KG1 (cell line): Measurements from ENCODE around the gene THSD4.
"Not testable (repeated sequence)": the region's sequence is repeated elsewhere in the genome, so short reads cannot be mapped to it uniquely, and the experiment has no call there.

ENCODE experiments used
- DNase-seq: peaks from one replicate; lab custom pipeline; 2025; lab: John Stamatoyannopoulos, UW

The THSD4 gene

GRCh38 chr15:71149646-71150557 lies 34.6 kb downstream of the THSD4 start:
- no peak for DNase-seq

GRCh38 chr15:71151081-71151480 lies 35.8 kb downstream of the THSD4 start:
- DNase-seq = no peak

DNA sequence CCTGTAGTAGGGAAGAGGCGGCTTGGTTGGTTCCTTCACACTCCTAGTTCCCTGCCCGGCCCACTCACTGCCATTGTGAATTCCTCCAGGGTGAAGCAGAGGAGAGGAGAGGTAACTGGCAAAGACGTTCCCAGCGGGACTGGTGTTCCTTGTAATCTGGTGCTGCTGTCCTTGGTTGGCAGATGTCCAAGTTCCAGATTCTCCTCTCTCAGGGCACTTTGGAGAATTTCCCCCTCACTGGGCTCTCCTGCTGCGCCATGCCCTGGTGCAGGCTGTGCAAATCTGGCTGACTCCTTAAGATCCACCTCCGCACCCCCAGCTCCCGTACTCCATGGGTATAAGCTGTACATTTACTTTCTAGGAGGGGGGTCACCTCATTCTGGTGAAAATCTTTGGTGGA lies 37.3 kb downstream of the THSD4 start:
- no peak for DNase-seq

- no peak for DNase-seq
These were observed 38.7 kb downstream of the THSD4 start for GRCh38 chr15:71153823-71154524.

GRCh38 chr15:71154607-71155200 lies 39.4 kb downstream of the THSD4 start:
- no peak for DNase-seq

GRCh38 chr15:71155534-71155933 lies 40.3 kb downstream of the THSD4 start:
- no peak for DNase-seq

- no peak for DNase-seq
These were observed 45.7 kb downstream of the THSD4 start for GRCh38 chr15:71160976-71161375.

DNA sequence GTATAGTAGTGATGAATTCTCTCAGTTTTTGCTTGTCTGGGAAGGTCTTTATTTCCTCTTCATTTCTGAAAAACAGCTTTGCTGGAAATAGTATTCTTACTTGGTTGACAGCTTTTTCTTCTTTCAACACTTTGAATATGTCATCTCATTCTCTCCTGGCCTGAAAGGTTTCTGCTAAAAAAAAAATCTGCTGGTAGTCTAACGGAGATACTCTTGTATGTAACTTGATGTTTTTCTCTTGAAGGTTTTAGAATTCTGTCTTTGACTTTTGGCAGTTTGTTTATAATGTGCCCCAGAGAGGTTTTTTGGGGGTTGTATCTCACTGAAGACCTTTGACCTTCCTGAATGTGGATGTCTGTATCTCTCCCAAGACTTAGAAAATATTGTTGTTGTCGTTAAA lies 47.0 kb downstream of the THSD4 start:
- DNase-seq = no peak

- DNase-seq = not testable (repeated sequence)
These were observed 49.3 kb downstream of the THSD4 start for GRCh38 chr15:71164606-71165005.

DNA sequence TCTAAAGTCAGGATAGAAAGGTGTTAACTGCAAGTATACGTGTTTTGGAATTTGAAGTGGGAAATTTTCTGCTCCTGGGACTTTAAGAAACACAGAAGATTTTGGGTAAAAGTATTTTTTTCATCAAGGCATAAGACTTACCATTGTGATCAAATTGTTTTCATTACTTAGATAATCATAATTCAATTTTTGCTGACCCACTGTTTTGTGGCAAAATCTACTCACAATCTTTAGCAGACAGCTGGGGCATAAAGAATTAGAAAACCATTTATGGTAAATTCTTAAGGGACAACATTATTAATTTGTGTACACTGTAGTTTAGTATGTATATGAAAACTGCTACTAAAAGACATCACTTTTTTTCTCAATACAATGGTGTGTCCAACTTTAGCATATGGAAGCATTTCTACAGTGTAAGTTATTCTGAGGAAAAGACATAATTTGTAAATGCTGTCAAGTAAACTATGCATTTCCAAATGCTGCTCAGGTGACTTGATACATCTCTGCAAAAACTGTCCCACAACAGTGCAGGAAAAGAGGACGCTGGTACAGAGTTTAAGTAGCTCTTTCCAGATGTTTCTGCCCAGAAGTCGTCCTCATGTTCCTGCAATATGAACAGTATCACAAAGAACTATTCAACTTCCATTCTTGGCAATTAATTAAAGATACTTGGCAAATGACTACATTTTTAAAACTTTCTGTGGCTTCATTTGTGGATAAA lies 52.3 kb downstream of the THSD4 start:
- no peak for DNase-seq

- DNase-seq = no peak
These were observed 53.0 kb downstream of the THSD4 start for GRCh38 chr15:71168166-71168834.

- DNase-seq = no peak
These were observed 54.9 kb downstream of the THSD4 start for GRCh38 chr15:71170163-71170562.

DNA sequence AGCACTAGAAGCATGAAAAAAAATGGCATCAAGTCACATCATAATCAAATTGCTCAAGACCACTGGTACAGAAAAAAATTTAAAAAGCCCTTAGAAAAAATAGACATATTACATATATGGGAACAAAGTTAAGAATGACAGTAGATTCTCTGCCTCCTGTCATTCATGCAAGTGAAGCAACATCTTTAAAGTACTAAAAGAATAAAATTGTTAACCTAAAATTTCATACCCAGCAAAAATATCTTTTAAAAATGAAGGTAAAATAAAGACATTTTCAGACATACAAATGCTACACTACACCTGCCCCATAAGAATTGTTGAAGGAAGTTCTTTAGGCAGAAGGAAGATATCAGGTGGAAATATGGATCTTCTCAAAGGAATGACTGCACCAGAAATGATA lies 55.9 kb downstream of the THSD4 start:
- DNase-seq = no peak

DNA sequence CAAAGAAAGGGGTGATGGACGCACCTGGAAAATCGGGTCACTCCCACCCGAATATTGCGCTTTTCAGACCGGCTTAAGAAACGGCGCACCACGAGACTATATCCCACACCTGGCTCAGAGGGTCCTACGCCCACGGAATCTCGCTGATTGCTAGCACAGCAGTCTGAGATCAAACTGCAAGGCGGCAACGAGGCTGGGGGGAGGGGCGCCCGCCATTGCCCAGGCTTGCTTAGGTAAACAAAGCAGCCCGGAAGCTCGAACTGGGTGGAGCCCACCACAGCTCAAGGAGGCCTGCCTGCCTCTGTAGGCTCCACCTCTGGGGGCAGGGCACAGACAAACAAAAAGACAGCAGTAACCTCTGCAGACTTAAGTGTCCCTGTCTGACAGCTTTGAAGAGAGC lies 59.1 kb downstream of the THSD4 start:
- DNase-seq = not testable (repeated sequence)

DNA sequence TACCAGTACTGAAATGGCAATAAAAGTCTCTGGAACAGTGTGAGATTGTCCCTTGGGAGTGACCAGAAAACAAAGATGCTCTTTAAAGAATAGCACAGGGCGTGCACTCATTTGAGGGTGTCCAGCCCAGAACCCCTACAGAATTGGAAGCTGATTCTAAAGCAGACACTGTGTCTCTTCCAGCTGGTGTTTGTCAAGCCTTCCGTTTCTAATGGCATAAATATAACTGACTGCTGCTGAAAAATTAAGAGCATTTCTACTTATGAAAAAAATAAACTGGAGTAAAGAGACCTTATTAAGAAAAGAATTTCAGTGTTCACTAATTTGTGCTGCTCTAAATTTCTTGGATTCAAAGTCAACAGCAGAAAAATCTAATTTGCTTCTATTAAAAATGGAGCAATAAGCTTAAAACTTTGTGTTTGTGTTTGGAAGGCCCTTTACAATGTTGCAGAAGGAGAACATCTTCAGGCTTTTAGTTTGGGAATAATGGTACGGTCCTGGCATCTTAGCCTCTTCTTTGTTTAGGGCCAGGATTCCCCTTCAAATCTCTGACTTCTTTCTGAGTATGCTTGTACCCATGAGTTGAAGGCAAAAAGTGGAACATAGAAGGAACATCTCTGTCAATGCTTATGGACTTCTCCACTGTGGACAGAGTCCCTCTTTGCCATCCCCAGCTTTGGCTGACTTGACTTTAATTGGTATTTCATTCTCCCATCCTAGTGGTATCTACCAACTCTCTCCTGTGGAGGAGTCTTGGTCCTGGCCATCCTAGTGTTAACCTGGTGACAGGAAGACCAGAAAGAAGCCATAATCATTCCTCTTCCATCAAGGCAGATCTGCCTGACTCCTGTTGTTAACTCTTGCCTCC lies 65.9 kb downstream of the THSD4 start:
- no peak for DNase-seq

DNA sequence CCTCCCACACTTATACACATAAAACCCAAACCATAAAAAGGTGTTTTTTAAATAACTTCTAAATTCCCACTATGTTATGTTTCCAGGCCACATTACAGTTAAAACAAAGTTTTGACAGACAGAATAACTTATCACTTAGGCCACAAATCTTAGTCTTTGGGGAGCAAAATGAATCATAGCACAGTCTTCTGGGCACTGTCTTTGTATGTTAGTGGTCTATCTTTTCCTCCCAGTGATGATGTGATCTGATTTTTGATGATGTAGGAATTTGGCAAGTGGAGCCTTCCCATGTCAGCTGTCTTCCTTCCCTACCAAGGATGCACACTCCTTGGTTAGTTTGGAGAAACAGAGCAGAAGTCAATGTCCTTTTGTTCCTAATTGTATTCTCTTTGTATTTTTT lies 67.3 kb downstream of the THSD4 start:
- no peak for DNase-seq

- DNase-seq = no peak
These were observed 67.8 kb downstream of the THSD4 start for GRCh38 chr15:71183063-71183462.

- DNase-seq = no peak
These were observed 70.4 kb downstream of the THSD4 start for GRCh38 chr15:71185706-71186105.

DNA sequence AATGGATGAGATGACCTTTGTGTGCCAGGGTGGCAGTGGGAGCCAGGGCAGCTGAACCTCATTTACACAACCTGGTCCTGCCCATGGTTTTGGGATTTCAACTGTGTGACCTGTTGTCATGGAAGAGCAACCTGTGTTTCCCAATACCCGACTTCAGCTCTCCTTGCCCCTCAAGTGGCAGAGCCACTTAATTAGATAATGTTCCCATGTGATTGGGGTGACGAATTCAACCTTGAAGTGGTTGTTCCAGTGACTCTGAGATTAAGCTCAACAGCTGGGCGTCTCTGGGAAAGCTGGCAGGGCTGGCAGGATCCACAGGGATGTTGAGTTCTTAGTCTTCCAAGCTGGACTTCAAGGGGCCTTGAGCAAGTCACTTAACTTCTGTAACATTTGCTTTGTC lies 71.0 kb downstream of the THSD4 start:
- DNase-seq = no peak

DNA sequence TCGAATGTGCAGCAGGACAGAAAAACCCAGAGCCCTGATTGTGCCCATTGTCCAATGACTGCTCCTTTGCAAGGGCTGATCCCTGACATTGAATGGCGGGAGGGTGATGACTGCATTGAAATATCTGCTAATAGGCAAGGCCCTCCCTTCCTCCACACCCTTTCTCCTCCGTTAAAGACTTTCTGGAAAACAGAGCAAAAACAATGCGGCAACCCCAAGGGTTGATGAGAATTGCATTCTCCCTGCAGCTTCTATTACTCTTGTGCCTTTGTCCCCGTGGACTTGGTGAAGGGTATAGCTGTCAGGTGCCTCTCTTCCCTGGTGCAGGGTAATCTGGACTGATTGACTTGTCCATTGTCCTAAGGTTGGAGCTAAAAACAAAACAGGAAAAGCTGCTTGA lies 71.8 kb downstream of the THSD4 start:
- no peak for DNase-seq

GRCh38 chr15:71187526-71187925 lies 72.3 kb downstream of the THSD4 start:
- DNase-seq = no peak
